Endothelial cell of umbilical vein (primary cell): ENCODE results near the gene PRDM16. TPM values are rescaled to one million over a fixed set of nuclear protein-coding genes. Genes with fewer than 3 reads are reported as not detected.

Experiments used
- BruUV-seq: library from RNA; stranded (reverse); fragments of 400-500 nt; replicated peaks from 2 replicates; lab custom pipeline; 2021; lab: Mats Ljungman, UMichigan
- CTCF ChIA-PET: fragments of 300-600, 350-600 bp; sonication (Branson Sonifier 250); formaldehyde crosslinking; loops from one replicate; lab custom pipeline; 2021; ENCODE audit warnings: antibody characterized with exemption, inconsistent platforms; lab: Charles Lee
- POLR2A ChIA-PET: fragments of 300-600, 350-600 bp; sonication (Branson Sonifier 250); formaldehyde crosslinking; loops from one replicate; lab custom pipeline; 2021; ENCODE audit warnings: antibody characterized with exemption, inconsistent platforms; lab: Charles Lee
- DNase-seq: peaks from one replicate; pipeline ENCODE4 v3.0.0-alpha.2; 2011; ENCODE audit warnings: low read depth, low spot score
- FAIRE-seq: peaks from 2 replicates; lab custom pipeline; 2011; peaks lifted over from hg19 to GRCh38; lab: Jason Lieb, UNC
- H2AFZ ChIP-seq: 2 replicates; pipeline ENCODE4 v1.6.0; 2012; ENCODE audit warnings: low read depth, low read length, control low read depth, inconsistent platforms
- H3K27ac ChIP-seq: 2 replicates; pipeline ENCODE4 v1.5.1; 2011; ENCODE audit warnings: low read depth, mild to moderate bottlenecking, control low read depth, low read length, moderate library complexity; ENCODE audit not compliant: insufficient read depth
- H3K27me3 ChIP-seq, 2 experiments: 2 replicates each; pipeline versions ENCODE4 v1.6.0 to v1.6.1; 2011; ENCODE audit warnings: low read length in 2 of 2, mixed read lengths in 1 of 2; ENCODE audit not compliant: control insufficient read depth in 2 of 2, insufficient read depth in 2 of 2
- H3K36me3 ChIP-seq, 2 experiments: 2 replicates in 1 of 2; 3 replicates in 1 of 2; pipeline ENCODE4 v1.5.1; 2011; ENCODE audit warnings: low read length in 2 of 2, mild to moderate bottlenecking in 1 of 2, moderate library complexity in 1 of 2; ENCODE audit not compliant: control insufficient read depth in 2 of 2, insufficient read depth in 2 of 2; ENCODE audit errors: extremely low read depth in 1 of 2
- H3K4me1 ChIP-seq: 3 replicates; pipeline ENCODE4 v1.5.1; 2011; ENCODE audit warnings: mild to moderate bottlenecking, low read length; ENCODE audit not compliant: control insufficient read depth, insufficient read depth; ENCODE audit errors: extremely low read depth
- H3K4me2 ChIP-seq: 2 replicates; pipeline ENCODE4 v1.6.1; 2011; ENCODE audit warnings: low read length, control low read depth, mixed read lengths; ENCODE audit not compliant: insufficient read depth
- H3K4me3 ChIP-seq, 3 experiments: fragments of 200-600 bp in 1 of 3; sonication (generic), shearing (Covaris generic) in 1 of 3; replicated peaks in 1 of 3; 2 replicates each; pipeline ENCODE4 v1.5.1; 2011 to 2016; ENCODE audit warnings: control low read depth in 3 of 3, low read length in 3 of 3, mild to moderate bottlenecking in 2 of 3, inconsistent platforms in 1 of 3, low read depth in 1 of 3, moderate library complexity in 1 of 3; ENCODE audit not compliant: insufficient read depth in 1 of 3
- H3K79me2 ChIP-seq: 2 replicates; pipeline ENCODE4 v1.6.0; 2012; ENCODE audit warnings: low read length, inconsistent platforms; ENCODE audit not compliant: control insufficient read depth, insufficient read depth
- H3K9ac ChIP-seq: replicated peaks from 2 replicates; pipeline ENCODE3; 2011; ENCODE audit warnings: low read length, control low read depth; ENCODE audit not compliant: insufficient read depth; ENCODE audit errors: extremely low read depth
- H3K9me1 ChIP-seq: replicated peaks from 3 replicates; pipeline ENCODE4 v1.6.0; 2011; ENCODE audit warnings: mild to moderate bottlenecking, low read length; ENCODE audit not compliant: control insufficient read depth, insufficient read depth; ENCODE audit errors: extremely low read depth
- H3K9me3 ChIP-seq: replicated peaks from 2 replicates; pipeline ENCODE4 v1.5.1; 2012; ENCODE audit warnings: low read length, inconsistent platforms; ENCODE audit not compliant: control insufficient read depth, insufficient read depth
- H4K20me1 ChIP-seq: replicated peaks from 2 replicates; pipeline ENCODE3; 2011; ENCODE audit warnings: mild to moderate bottlenecking, low read length; ENCODE audit not compliant: control insufficient read depth, insufficient read depth; ENCODE audit errors: extremely low read depth
- CTCF ChIP-seq, 2 donors: IDR thresholded peaks; 1 replicate in 1 of 2; 2 replicates in 1 of 2; pipeline ENCODE4 v1.5.1; 2011; ENCODE audit warnings: low read length in 2 of 2, mild to moderate bottlenecking in 2 of 2, moderate library complexity in 2 of 2, control low read depth in 1 of 2, inconsistent platforms in 1 of 2, low read depth in 1 of 2; ENCODE audit not compliant: insufficient read depth in 1 of 2; ENCODE audit errors: extremely low read depth in 1 of 2
- EZH2 ChIP-seq: IDR thresholded peaks from 2 replicates; pipeline ENCODE4 v1.6.1; 2012; ENCODE audit warnings: borderline replicate concordance, low read depth, mild to moderate bottlenecking, moderate library complexity, low read length, inconsistent platforms; ENCODE audit not compliant: severe bottlenecking
- FOS ChIP-seq: IDR thresholded peaks from 2 replicates; pipeline ENCODE4 v1.6.1; 2011; ENCODE audit warnings: mild to moderate bottlenecking, low read length, moderate library complexity, borderline replicate concordance; ENCODE audit not compliant: insufficient read depth
- GATA2 ChIP-seq: IDR thresholded peaks from 2 replicates; pipeline ENCODE4 v1.7.0; 2011; ENCODE audit warnings: low read depth, mild to moderate bottlenecking, moderate library complexity, mixed read lengths, low read length; ENCODE audit not compliant: insufficient read length, insufficient read depth
- JUN ChIP-seq: IDR thresholded peaks from 2 replicates; pipeline ENCODE4 v1.6.1; 2011; ENCODE audit warnings: borderline replicate concordance, low read depth; ENCODE audit not compliant: insufficient read length, insufficient read depth
- MYC ChIP-seq: IDR thresholded peaks from one replicate; pipeline ENCODE4 v1.6.1; 2011; ENCODE audit warnings: mild to moderate bottlenecking, low read depth, low read length
- POLR2AphosphoS5 ChIP-seq: IDR thresholded peaks from 2 replicates; pipeline ENCODE4 v1.6.1; 2012; ENCODE audit warnings: low read depth, mild to moderate bottlenecking, control low read depth, low read length, moderate library complexity; ENCODE audit not compliant: insufficient read depth
- dilution Hi-C: fragments of 300-500 bp; cut with MboI; formaldehyde crosslinking; loops from one replicate; pipeline ENCODE4 v1.15.0; 2019; ENCODE audit warnings: low sequenced_read_pairs; ENCODE audit not compliant: extremely low pct_ligation_motif_present
- intact Hi-C: fragments of 100-400 bp; cut with micrococcal nuclease; formaldehyde crosslinking; loops from one replicate; pipeline ENCODE4 v1.10.0; 2022
- polyA plus RNA-seq, 4 experiments: library from polyadenylated mRNA; depleted of rRNA in 3 of 4; stranded (reverse) in 3 of 4; unstranded in 1 of 4; fragments of >200 nt; gene quantifications; 2 replicates each; pipeline versions ENCODE4 v1.2.1 to v1.2.3, GENCODE V29; 2011 to 2012; ENCODE audit warnings: missing spikeins in 1 of 4
- total RNA-seq: library from RNA; stranded (reverse); gene quantifications from 2 replicates; pipeline ENCODE4 v1.2.3, GENCODE V29; 2021

PRDM16 gene
- total and polyA plus RNA-seq, 2 donors (not counting 3 experiments of a cell fraction or from before 2014, with no cell fraction given), result not detected

- no TSS peak for BruUV-seq
- intact Hi-C loops, result no loop called here
Measured at GRCh38 chr1:3166206-3166918, 97.4 kb downstream of the PRDM16 start.

More at GRCh38 chr1:3166206-3166918, 97.4 kb downstream of the PRDM16 start:
- Histone ChIP-seq H4K20me1 (no peaks in the 10 kb centered on the region), H2AFZ (no peak overlapping the region), H3K4me1 (no peaks in the 10 kb centered on the region), H3K9ac (no peak overlapping the region), H3K4me3 (no peak overlapping the region), H3K4me2 (no peak overlapping the region), H3K27me3 (no peaks in the 10 kb centered on the region), H3K36me3 (no peaks in the 10 kb centered on the region), H3K9me3 (no peaks in the 10 kb centered on the region), H3K79me2 (no peaks in the 10 kb centered on the region), H3K9me1 (no peaks in the 10 kb centered on the region), H3K27ac (no peak overlapping the region)
- POLR2A ChIA-PET, result no interaction called here
- CTCF ChIA-PET, result no interaction called here
- DNase-seq (no peak), FAIRE-seq (no peak)
- TF ChIP-seq GATA2, result no peak
- TF ChIP-seq EZH2, result no peak
- TF ChIP-seq JUN, result no peak
- no peak for TF ChIP-seq POLR2AphosphoS5
- TF ChIP-seq CTCF (IDR thresholded peaks at IDR 0.05; ENCODE audit: extremely low read depth in 1 of 2, insufficient read depth in 1 of 2, low read depth in 1 of 2, low read length in 2 of 2), result no peak
- TF ChIP-seq MYC, result no peak
- TF ChIP-seq FOS, result no peak
- dilution Hi-C loops, result no loop called here
